OCI-LY3 (cell line): ENCODE measurements around the gene MRPL16.
A peak's percentile ranks its signal among the peaks of the same experiment; 100 is the strongest.
"Not testable (repeated sequence)": the region's sequence is repeated elsewhere in the genome, so short reads cannot be mapped to it uniquely, and the experiment has no call there.

ENCODE experiments used
- H2AFZ ChIP-seq: fragments of 200-600, 300-600 bp; shearing (Covaris generic); 2 replicates; pipeline ENCODE4 v1.6.0; 2014; ENCODE audit warnings: antibody characterized with exemption, low read depth, low read length
- H3K27ac ChIP-seq: fragments of 200-600, 300-600 bp; sonication (generic); 2 replicates; pipeline ENCODE4 v1.5.1; 2014; ENCODE audit warnings: mild to moderate bottlenecking, low read length, moderate library complexity, mixed read lengths
- H3K27me3 ChIP-seq: fragments of 200-600, 300-600 bp; sonication (generic); 2 replicates; pipeline ENCODE4 v1.6.1; 2014; ENCODE audit warnings: low read depth, low read length, mixed read lengths
- H3K36me3 ChIP-seq: fragments of 200-600, 300-600 bp; sonication (generic); replicated peaks from 2 replicates; pipeline ENCODE3; 2014; ENCODE audit warnings: low read depth, low read length, mixed read lengths
- H3K4me1 ChIP-seq: fragments of 300-600, 200-600 bp; sonication (generic); 2 replicates; pipeline ENCODE4 v1.6.1; 2014; ENCODE audit warnings: low read length, mixed read lengths
- H3K4me2 ChIP-seq: fragments of 200-600, 300-600 bp; sonication (generic); 2 replicates; pipeline ENCODE4 v1.6.1; 2014; ENCODE audit warnings: low read length, mixed read lengths
- H3K4me3 ChIP-seq: fragments of 300-600, 200-600 bp; sonication (generic); 2 replicates; pipeline ENCODE4 v1.5.1; 2014; ENCODE audit warnings: antibody characterized with exemption, mild to moderate bottlenecking, low read length, moderate library complexity
- H3K79me2 ChIP-seq: fragments of 300-600, 200-600 bp; shearing (Covaris generic); 2 replicates; pipeline ENCODE4 v1.6.1; 2014; ENCODE audit warnings: mild to moderate bottlenecking, low read length, mixed read lengths
- H3K9ac ChIP-seq: fragments of 300-600, 200-600 bp; shearing (Covaris generic); 2 replicates; pipeline ENCODE4 v1.6.0; 2014; ENCODE audit warnings: mild to moderate bottlenecking, low read length, moderate library complexity
- H3K9me3 ChIP-seq: fragments of 200-600, 300-600 bp; shearing (Covaris generic); 2 replicates; pipeline ENCODE4 v1.6.1; 2014; ENCODE audit warnings: low read length, mixed read lengths; ENCODE audit not compliant: insufficient read depth
- H4K20me1 ChIP-seq: fragments of 200-600, 300-600 bp; sonication (generic); 2 replicates; pipeline ENCODE4 v1.6.1; 2016; ENCODE audit warnings: low read length, mixed read lengths; ENCODE audit not compliant: insufficient read depth
- EZH2phosphoT487 ChIP-seq: fragments of 200-600 bp; shearing (Covaris generic); IDR thresholded peaks from 2 replicates; pipeline ENCODE4 v1.6.1; 2018; ENCODE audit warnings: antibody characterized with exemption, mixed run types, low read depth
- TF ChIP-seq, protein P1 (sequence below): fragments of 200-600, 300-600 bp; sonication (generic); IDR thresholded peaks from 2 replicates; pipeline ENCODE4 v1.5.1; 2014; ENCODE audit warnings: antibody characterized with exemption, low read length, low read depth

The MRPL16 gene

DNA sequence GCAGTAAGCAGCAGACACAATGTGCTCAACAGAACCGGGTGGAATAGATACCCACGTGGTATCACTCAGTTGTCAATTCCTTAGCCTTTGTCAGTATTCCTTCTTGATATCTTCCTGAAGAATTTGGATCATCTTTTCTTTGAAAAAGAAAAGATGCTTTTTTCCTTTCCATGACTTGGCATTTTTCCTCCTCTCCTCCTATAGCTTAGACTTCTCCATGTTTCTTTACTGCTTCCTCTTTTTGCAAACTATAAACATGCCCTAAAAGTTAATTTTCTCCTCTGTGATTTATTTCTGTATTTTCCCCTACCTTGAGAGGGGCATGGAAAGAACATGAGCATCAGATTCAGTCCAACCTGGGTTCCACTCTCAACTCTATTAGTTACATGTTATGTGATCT is 23.0 kb upstream of the MRPL16 start:
- no peaks in the 10 kb centered on the region for H3K4me1 ChIP-seq
- TF ChIP-seq EZH2phosphoT487 = no peak
- TF ChIP-seq, protein P1, sequence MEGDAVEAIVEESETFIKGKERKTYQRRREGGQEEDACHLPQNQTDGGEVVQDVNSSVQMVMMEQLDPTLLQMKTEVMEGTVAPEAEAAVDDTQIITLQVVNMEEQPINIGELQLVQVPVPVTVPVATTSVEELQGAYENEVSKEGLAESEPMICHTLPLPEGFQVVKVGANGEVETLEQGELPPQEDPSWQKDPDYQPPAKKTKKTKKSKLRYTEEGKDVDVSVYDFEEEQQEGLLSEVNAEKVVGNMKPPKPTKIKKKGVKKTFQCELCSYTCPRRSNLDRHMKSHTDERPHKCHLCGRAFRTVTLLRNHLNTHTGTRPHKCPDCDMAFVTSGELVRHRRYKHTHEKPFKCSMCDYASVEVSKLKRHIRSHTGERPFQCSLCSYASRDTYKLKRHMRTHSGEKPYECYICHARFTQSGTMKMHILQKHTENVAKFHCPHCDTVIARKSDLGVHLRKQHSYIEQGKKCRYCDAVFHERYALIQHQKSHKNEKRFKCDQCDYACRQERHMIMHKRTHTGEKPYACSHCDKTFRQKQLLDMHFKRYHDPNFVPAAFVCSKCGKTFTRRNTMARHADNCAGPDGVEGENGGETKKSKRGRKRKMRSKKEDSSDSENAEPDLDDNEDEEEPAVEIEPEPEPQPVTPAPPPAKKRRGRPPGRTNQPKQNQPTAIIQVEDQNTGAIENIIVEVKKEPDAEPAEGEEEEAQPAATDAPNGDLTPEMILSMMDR = no peak
- H4K20me1 ChIP-seq = no peaks in the 10 kb centered on the region
- H3K79me2 ChIP-seq = no peaks in the 10 kb centered on the region
- no peaks in the 10 kb centered on the region for H3K36me3 ChIP-seq
- no peaks in the 10 kb centered on the region for H3K9me3 ChIP-seq
- no peak overlapping the region for H3K9ac ChIP-seq
- H3K4me3 ChIP-seq = no peak overlapping the region
- peaks cover 6% of the 10 kb centered on the region; the same call in 1 of the 2 replicates for H3K27me3 ChIP-seq
- no peak overlapping the region for H2AFZ ChIP-seq
- H3K4me2 ChIP-seq = no peak overlapping the region
- H3K27ac ChIP-seq = no peak overlapping the region

DNA sequence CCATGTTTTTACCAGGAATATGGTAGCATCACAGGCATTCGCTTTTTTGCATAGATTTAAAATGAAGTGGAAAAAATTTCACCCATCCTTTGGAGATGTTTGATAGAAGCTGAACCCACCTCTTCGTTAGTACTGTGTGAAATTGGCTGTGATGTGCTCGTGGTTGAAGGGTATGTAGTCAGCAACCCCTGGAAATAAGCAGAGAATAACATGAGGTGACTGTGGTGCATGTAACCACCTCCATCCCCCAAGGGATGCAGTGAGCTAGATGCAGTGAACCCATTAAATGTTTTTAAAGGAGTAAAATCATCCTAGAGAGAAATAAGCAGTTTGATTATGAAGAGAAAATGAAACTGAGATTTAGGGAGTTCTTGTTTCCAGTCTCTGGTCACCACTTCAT is 18.8 kb upstream of the MRPL16 start:
- Histone ChIP-seq H3K36me3 (no peaks in the 10 kb centered on the region), H3K4me3 (no peak overlapping the region), H3K9ac (no peak overlapping the region), H2AFZ (peak overlapping the region; percentile 27; the same call in 1 of the 2 replicates), H3K4me1 (no peaks in the 10 kb centered on the region), H3K27ac (no peak overlapping the region), H3K79me2 (no peaks in the 10 kb centered on the region), H3K9me3 (no peaks in the 10 kb centered on the region), H3K4me2 (peak overlapping the region; percentile 23; the same call in 1 of the 2 replicates), H3K27me3 (no peaks in the 10 kb centered on the region), H4K20me1 (no peaks in the 10 kb centered on the region)
- no peak for TF ChIP-seq EZH2phosphoT487
- TF ChIP-seq, protein P1 = no peak

DNA sequence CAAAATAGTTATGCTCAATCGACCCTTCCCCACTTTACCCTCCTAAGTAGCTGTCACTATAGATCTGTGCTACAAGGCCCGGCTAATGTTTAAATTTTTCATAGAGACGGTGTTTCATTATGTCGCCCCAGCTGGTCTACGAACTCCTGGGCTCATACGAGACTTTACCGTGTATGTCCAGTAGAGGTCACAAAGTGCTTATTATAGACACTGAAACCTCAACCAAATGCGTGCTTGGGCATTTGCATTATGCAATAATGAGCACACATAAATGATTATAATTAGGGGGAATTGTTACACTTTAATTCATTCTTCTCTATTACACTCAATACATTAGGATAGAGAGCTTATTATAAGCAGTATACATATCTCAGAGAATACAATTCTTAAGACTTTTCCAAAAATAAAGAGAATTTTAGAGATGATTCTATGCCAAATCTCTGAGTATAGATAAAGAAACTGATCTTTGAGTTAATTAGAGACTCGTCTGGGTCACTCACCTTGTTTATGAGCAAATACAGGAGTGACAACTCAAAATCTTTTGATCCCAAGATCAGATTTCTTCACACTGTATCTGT is 12.5 kb upstream of the MRPL16 start:
- Histone ChIP-seq H3K4me3 (no peak overlapping the region), H3K27ac (no peak overlapping the region), H2AFZ (no peak overlapping the region), H3K9ac (no peak overlapping the region), H3K36me3 (no peaks in the 10 kb centered on the region), H3K4me2 (peak overlapping the region; percentile 12), H3K27me3 (no peaks in the 10 kb centered on the region), H3K9me3 (no peaks in the 10 kb centered on the region), H4K20me1 (no peaks in the 10 kb centered on the region), H3K4me1 (no peaks in the 10 kb centered on the region), H3K79me2 (no peaks in the 10 kb centered on the region)
- TF ChIP-seq, protein P1 = peak; percentile 74
- no peak for TF ChIP-seq EZH2phosphoT487

DNA sequence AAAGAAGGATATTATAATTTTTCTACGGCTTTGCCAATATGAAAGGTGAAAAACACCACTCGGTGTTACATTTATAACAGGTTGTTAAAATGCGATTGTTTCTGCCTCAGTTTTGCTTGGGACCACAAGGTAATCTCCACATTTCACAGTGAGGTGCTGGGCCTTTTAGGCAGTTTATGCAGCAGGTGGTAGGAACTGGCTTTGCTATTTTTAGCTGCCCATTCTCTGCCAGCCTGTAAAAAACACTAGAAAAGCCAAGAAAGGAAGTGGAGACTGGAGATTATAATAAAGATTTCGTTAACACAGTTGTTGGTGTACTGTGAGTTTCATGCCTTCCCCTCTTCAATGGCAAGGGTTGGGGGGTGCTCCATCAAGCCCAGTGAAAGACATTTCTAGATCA is 8.0 kb upstream of the MRPL16 start:
- TF ChIP-seq EZH2phosphoT487 = no peak
- TF ChIP-seq, protein P1 = no peak
- H3K4me3 ChIP-seq = no peak overlapping the region
- no peaks in the 10 kb centered on the region for H3K79me2 ChIP-seq
- no peaks in the 10 kb centered on the region for H4K20me1 ChIP-seq
- no peak overlapping the region for H3K4me2 ChIP-seq
- H3K36me3 ChIP-seq = no peaks in the 10 kb centered on the region
- H3K9me3 ChIP-seq = no peaks in the 10 kb centered on the region
- H3K27ac ChIP-seq = no peak overlapping the region
- H3K4me1 ChIP-seq = no peaks in the 10 kb centered on the region
- no peaks in the 10 kb centered on the region for H3K27me3 ChIP-seq
- H3K9ac ChIP-seq = no peak overlapping the region
- H2AFZ ChIP-seq = no peak overlapping the region

DNA sequence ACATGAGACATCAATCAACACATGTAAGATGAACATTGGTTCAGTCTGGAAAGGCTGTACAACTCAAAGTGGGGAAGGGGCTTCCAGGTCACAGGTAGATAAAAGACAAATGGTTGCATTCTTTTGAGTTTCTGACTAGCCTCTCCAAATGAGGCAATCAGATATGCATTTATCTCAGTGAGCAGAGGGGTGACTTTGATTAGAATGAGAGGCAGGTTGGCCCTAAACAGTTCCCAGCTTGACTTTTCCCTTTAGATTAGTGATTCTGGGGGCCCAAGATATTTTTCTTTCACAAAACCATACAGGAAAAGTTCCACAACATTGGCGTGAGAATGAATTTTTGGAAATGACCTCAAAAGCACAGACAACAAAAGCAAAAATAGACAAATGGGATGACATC is 5.9 kb upstream of the MRPL16 start:
- H3K4me3 ChIP-seq, H2AFZ ChIP-seq, H3K36me3 ChIP-seq, H3K27ac ChIP-seq, H3K9ac ChIP-seq, H3K9me3 ChIP-seq, H3K27me3 ChIP-seq, H4K20me1 ChIP-seq, H3K4me1 ChIP-seq, H3K79me2 ChIP-seq, H3K4me2 ChIP-seq: not testable (repeated sequence)
